ENCODE results near the gene AR. TPM values are rescaled to one million over a fixed set of nuclear protein-coding genes. Genes with fewer than 3 reads are reported as not detected.

AR gene
- total and polyA plus RNA-seq, 10 of the 15 experiments (the other 5 are each of a cell fraction or from before 2014, with no cell fraction given), result 0.07 to 0.09 (median 0.08) TPM; not detected in 7

DNA sequence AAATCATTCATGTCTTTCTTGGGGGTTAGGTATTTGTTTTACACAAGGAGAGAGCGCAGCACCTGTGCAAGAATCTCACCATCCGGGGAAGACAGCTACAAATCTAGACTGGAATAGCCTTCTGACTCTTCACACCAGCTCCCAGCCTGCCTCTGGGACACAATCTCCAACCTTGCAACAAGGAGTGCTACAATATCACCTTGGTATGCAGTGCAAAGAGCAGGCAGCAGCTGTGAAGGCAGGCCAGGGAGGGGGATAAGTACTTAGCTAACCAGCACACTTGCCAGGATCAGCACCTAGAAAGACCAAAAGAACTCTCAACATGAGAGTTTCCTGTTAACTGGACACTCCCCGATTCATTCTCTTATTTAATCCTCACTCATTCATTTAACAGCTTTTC, 235.3 kb downstream of the AR start (continued):
- TF ChIP-seq ZZZ3 (IDR thresholded peaks at IDR 0.05; ENCODE audit: control insufficient read depth, insufficient read length, low read depth) (no peak), KAT2A (conservative IDR thresholded peaks at IDR 0.05; ENCODE audit: control insufficient read depth, low read depth, low read length) (no peak), E2F8 (IDR thresholded peaks at IDR 0.05; ENCODE audit: low read depth, partially characterized antibody) (no peak), ESRRA (IDR thresholded peaks at IDR 0.05; ENCODE audit: low read length) (no peak), CTCF (IDR thresholded peaks at IDR 0.05 in 2 of 3, conservative IDR thresholded peaks at IDR 0.05 in 1 of 3; ENCODE audit: control insufficient read depth in 2 of 3, extremely low read depth in 1 of 3, insufficient read depth in 1 of 3, low read depth in 3 of 3, low read length in 3 of 3) (no peak), POLR2AphosphoS5 (IDR thresholded peaks at IDR 0.05; ENCODE audit: low read length) (no peak)

Data from GM12878 (cell line).